ENCODE data around the gene PDE4D. TPM values are rescaled to one million over a fixed set of nuclear protein-coding genes. Genes with fewer than 3 reads are reported as not detected.

Gene PDE4D
- total and polyA plus RNA-seq, 2 of the 4 experiments (the other 2 are of a cell fraction), result 1.4 to 7.9 TPM

DNA sequence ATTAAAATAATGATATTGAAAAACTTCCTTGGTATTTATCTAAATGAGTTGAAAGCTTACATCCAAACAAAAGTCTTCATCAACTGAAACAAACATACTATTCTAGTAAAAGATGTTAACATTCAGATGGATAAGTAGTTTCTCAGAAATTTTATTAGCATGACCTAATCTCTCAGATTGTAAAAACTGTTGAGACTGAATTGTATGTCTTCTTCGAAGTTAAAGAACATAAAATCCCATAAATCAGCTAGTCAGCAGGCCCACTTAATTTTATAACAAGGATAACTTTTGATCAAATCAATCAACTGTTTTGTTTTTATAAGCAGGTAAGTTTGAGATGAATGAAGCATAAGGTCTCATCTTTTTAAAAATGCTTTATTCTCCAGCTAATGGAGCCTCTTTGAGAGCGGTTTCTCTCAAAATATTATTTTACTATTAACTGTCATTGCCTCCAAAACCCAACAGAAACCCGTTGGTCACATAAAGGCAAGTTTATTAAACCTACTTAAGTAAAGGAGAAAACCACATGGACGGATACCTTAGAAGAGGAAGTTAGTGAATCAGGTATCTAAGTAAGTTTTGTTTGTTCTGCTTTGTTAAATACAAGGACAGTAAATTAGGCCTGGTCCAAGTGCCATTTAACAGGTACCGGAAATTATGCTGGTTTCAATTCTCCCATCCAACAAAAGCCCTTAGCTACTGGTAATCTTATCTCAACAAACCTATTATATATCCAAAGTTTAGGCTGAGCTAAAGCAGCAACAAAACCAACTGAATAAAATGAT is 457.0 kb downstream of the PDE4D start:
- Histone ChIP-seq H3K56ac (ENCODE audit: extremely low read depth, insufficient read depth, low read length) (no peak overlapping the region), H3K9me3 (ENCODE audit: control insufficient read depth, insufficient read depth, low read length) (no peaks in the 10 kb centered on the region), H2BK20ac (ENCODE audit: low read depth, low read length) (no peak overlapping the region), H4K8ac (ENCODE audit: low read depth in 2 of 2, low read length in 2 of 2) (no peak overlapping the region), H3K4me3 (ENCODE audit: insufficient read depth, low read depth, low read length) (no peak overlapping the region), H2BK5ac (ENCODE audit: low read depth, low read length, poor library complexity, severe bottlenecking) (no peak overlapping the region), H3K4me2 (ENCODE audit: low read depth, low read length) (no peak overlapping the region), H3K36me3 (ENCODE audit: control insufficient read depth, insufficient read depth, low read length) (no peaks in the 10 kb centered on the region), H4K5ac (ENCODE audit: low read depth, low read length) (no peak overlapping the region), H3K9ac (ENCODE audit: low read depth, low read length) (no peak overlapping the region), H4K91ac (ENCODE audit: insufficient read depth, low read depth, low read length) (no peak overlapping the region), H2AFZ (replicated peaks; ENCODE audit: low read length, poor library complexity) (no peak overlapping the region), H2BK15ac (ENCODE audit: low read depth, low read length) (no peak overlapping the region), H3K14ac (replicated peaks; ENCODE audit: low read depth, low read length) (no peak overlapping the region), H2AK9ac (replicated peaks; ENCODE audit: low read depth, low read length, poor library complexity) (no peak overlapping the region), H3K18ac (ENCODE audit: low read depth, low read length) (no peak overlapping the region), H2AK5ac (ENCODE audit: low read depth, low read length) (no peak overlapping the region), H2BK120ac (ENCODE audit: low read depth, low read length) (no peak overlapping the region), H3K27ac (ENCODE audit: insufficient read depth, low read length) (no peak overlapping the region), H3K23ac (ENCODE audit: low read depth, low read length) (no peak overlapping the region), H3K27me3 (ENCODE audit: control insufficient read depth, insufficient read depth, low read length) (no peaks in the 10 kb centered on the region), H4K20me1 (ENCODE audit: insufficient read depth, low read length) (no peaks in the 10 kb centered on the region), H3K4ac (ENCODE audit: low read depth, low read length) (no peak overlapping the region), H3K4me1 (ENCODE audit: control insufficient read depth, insufficient read depth, low read length) (no peaks in the 10 kb centered on the region), H3K9me1 (ENCODE audit: insufficient read depth, low read length) (no peaks in the 10 kb centered on the region), H3K79me1 (ENCODE audit: low read depth in 1 of 2, low read length in 2 of 2) (no peaks in the 10 kb centered on the region)
- in situ Hi-C loops (cut with MboI; ENCODE audit: low sequenced_read_pairs) (no loop called here), intact Hi-C loops (cut with micrococcal nuclease) (no loop called here), dilution Hi-C loops (cut with HindIII; ENCODE audit: low sequenced_read_pairs, unreplicated experiment) (no loop called here)
- DNase-seq (no peak), ATAC-seq (ENCODE audit: low read depth) (no peak)
- TF ChIP-seq USF2 (IDR thresholded peaks at IDR 0.05; ENCODE audit: low read depth, low read length) (no peak), CHD1 (IDR thresholded peaks at IDR 0.05; ENCODE audit: low read depth, low read length) (no peak), RCOR1 (IDR thresholded peaks at IDR 0.05; ENCODE audit: insufficient replicate concordance, low read length) (no peak), BHLHE40 (IDR thresholded peaks at IDR 0.05; ENCODE audit: low read depth, low read length) (no peak), RFX5 (IDR thresholded peaks at IDR 0.05; ENCODE audit: low read depth, low read length) (no peak), MXI1 (IDR thresholded peaks at IDR 0.05; ENCODE audit: borderline replicate concordance, low read depth, low read length) (no peak), CEBPB (IDR thresholded peaks at IDR 0.05; ENCODE audit: low read depth, low read length) (no peak), FOS (IDR thresholded peaks at IDR 0.05; ENCODE audit: low read depth, low read length) (no peak)
- no CpG with 5 or more reads among the region's 5 CpGs for WGBS, 2 experiments (ENCODE audit: extremely low coverage in 2 of 2, insufficient read length in 1 of 2)
- POLR2A ChIA-PET (ENCODE audit: unreplicated experiment), result no interaction called here
- BruUV-seq (replicated peaks), result no TSS peak
- CTCF ChIA-PET, result interaction anchor here (0.6 kb wide), 1 partner anchor 187 kb away, joined by 5 read pairs; no protein-coding TSS in a partner anchor

All from IMR-90 (cell line).